GM23338 (cell line): ENCODE measurements around the gene BCAM. TPM values are rescaled to one million over a fixed set of nuclear protein-coding genes. Genes with fewer than 3 reads are reported as not detected.

ENCODE experiments used
- ATAC-seq: fragments of 200-7000 bp; cut with Tn5 transposase; 3 replicates; pipeline ENCODE4 v1.9.1; 2020
- DNase-seq: peaks from one replicate; pipeline ENCODE4 v3.0.0-alpha.2; 2015; ENCODE audit warnings: low spot score
- H2AFZ ChIP-seq: fragments of 200-600 bp; sonication (generic); 2 replicates; pipeline ENCODE4 v1.8.0; 2016; ENCODE audit warnings: antibody characterized with exemption, mild to moderate bottlenecking, moderate library complexity
- H3F3A ChIP-seq: fragments of 200-600 bp; sonication (generic); replicated peaks from 2 replicates; pipeline ENCODE4 v1.8.0; 2017; ENCODE audit warnings: antibody characterized with exemption, mixed run types, low read depth
- H3K27ac ChIP-seq: fragments of 200-600 bp; sonication (generic); 2 replicates; pipeline ENCODE4 v1.6.1; 2016; ENCODE audit warnings: low read depth
- H3K27me3 ChIP-seq: fragments of 200-600 bp; sonication (generic); 2 replicates; pipeline ENCODE4 v1.8.0; 2016; ENCODE audit warnings: mild to moderate bottlenecking, mixed run types, moderate library complexity; ENCODE audit not compliant: insufficient read depth
- H3K36me3 ChIP-seq: fragments of 200-600 bp; sonication (generic); 2 replicates; pipeline ENCODE4 v1.8.0; 2016; ENCODE audit warnings: mild to moderate bottlenecking; ENCODE audit not compliant: insufficient read depth
- H3K4me1 ChIP-seq: fragments of 200-600 bp; sonication (generic); 2 replicates; pipeline ENCODE4 v1.8.0; 2016; ENCODE audit warnings: mild to moderate bottlenecking, moderate library complexity; ENCODE audit not compliant: insufficient read depth
- H3K4me2 ChIP-seq: fragments of 200-600 bp; sonication (generic); 2 replicates; pipeline ENCODE4 v1.7.1; 2017; ENCODE audit warnings: mixed run types
- H3K4me3 ChIP-seq: fragments of 200-600 bp; sonication (generic); 2 replicates; pipeline ENCODE4 v1.6.1; 2016; ENCODE audit warnings: mixed run types
- H3K79me2 ChIP-seq: fragments of 200-600 bp; sonication (generic); replicated peaks from 2 replicates; pipeline ENCODE4 v1.8.0; 2017; ENCODE audit warnings: mild to moderate bottlenecking; ENCODE audit not compliant: insufficient read depth
- H3K9me2 ChIP-seq: fragments of 200-600 bp; sonication (generic); 2 replicates; pipeline ENCODE4 v1.8.0; 2017; ENCODE audit not compliant: insufficient read depth
- H4K20me1 ChIP-seq: fragments of 200-600 bp; sonication (generic); replicated peaks from 2 replicates; pipeline ENCODE4 v1.8.0; 2017; ENCODE audit warnings: mild to moderate bottlenecking; ENCODE audit not compliant: insufficient read depth
- H3K27ac Mint-ChIP-seq: 2 replicates; pipeline ENCODE4 v1.8.0; 2020; ENCODE audit warnings: inconsistent platforms, mild to moderate bottlenecking, moderate library complexity, mixed read lengths
- H3K27me3 Mint-ChIP-seq: 3 replicates; pipeline ENCODE4 v1.8.0; 2022; ENCODE audit warnings: low read depth, mild to moderate bottlenecking, moderate library complexity, mixed read lengths, inconsistent platforms; ENCODE audit not compliant: insufficient read depth, poor library complexity
- H3K36me3 Mint-ChIP-seq: 3 replicates; pipeline ENCODE4 v1.8.0; 2021; ENCODE audit warnings: low read depth, mild to moderate bottlenecking, inconsistent platforms, moderate library complexity, mixed read lengths
- H3K4me1 Mint-ChIP-seq: 3 replicates; pipeline ENCODE4 v1.8.0; 2020; ENCODE audit warnings: mild to moderate bottlenecking, inconsistent platforms, mixed read lengths
- H3K4me3 Mint-ChIP-seq: 3 replicates; pipeline ENCODE4 v1.8.0; 2021; ENCODE audit warnings: moderate library complexity, mild to moderate bottlenecking, inconsistent platforms, mixed read lengths
- H3K9me3 Mint-ChIP-seq: 3 replicates; pipeline ENCODE4 v1.8.0; 2020; ENCODE audit warnings: moderate library complexity, mild to moderate bottlenecking, inconsistent platforms, mixed read lengths
- CREB1 ChIP-seq: fragments of 250-450 bp; sonication (Bioruptor Pico); IDR thresholded peaks from 2 replicates; pipeline ENCODE4 v1.5.0; 2020; ENCODE audit warnings: low read depth, mild to moderate bottlenecking, moderate library complexity
- EZH2 ChIP-seq: fragments of 200-600 bp; sonication (generic); IDR thresholded peaks from one replicate; pipeline ENCODE4 v1.8.0; 2017; ENCODE audit warnings: antibody characterized with exemption, mild to moderate bottlenecking, low read depth; ENCODE audit not compliant: unreplicated experiment
- EZH2phosphoT487 ChIP-seq: fragments of 200-600 bp; sonication (generic); IDR thresholded peaks from one replicate; pipeline ENCODE4 v1.8.1; 2018; ENCODE audit warnings: antibody characterized with exemption; ENCODE audit not compliant: unreplicated experiment
- JUNB ChIP-seq: IDR thresholded peaks from one replicate; pipeline ENCODE4 v1.6.1; 2016; ENCODE audit warnings: antibody characterized with exemption; ENCODE audit not compliant: unreplicated experiment
- NANOG ChIP-seq: IDR thresholded peaks from 2 replicates; pipeline ENCODE4 v1.6.1; 2016; ENCODE audit warnings: antibody characterized with exemption, borderline replicate concordance
- POLR2AphosphoS5 ChIP-seq: IDR thresholded peaks from 2 replicates; pipeline ENCODE4 v1.6.1; 2016; ENCODE audit warnings: antibody characterized with exemption, low read depth
- STAT1 ChIP-seq: IDR thresholded peaks from one replicate; pipeline ENCODE4 v1.6.1; 2016; ENCODE audit warnings: antibody characterized with exemption; ENCODE audit not compliant: unreplicated experiment
- ZNF114 ChIP-seq: fragments of 250-450 bp; sonication (Bioruptor Pico); IDR thresholded peaks from 2 replicates; pipeline ENCODE4 v1.5.0; 2020; ENCODE audit warnings: mild to moderate bottlenecking, moderate library complexity
- ZNF331 ChIP-seq: fragments of 250-450 bp; sonication (Bioruptor Pico); IDR thresholded peaks from 2 replicates; pipeline ENCODE4 v1.5.0; 2020; ENCODE audit warnings: low read depth, mild to moderate bottlenecking, moderate library complexity
- polyA plus RNA-seq: library from polyadenylated mRNA; unstranded; fragments of >200 nt; fragmentation: Nextera tagmentation; extraction: Ambion mirVana; gene quantifications from 2 replicates; pipeline ENCODE4 v1.2.1, GENCODE V29; 2016
- total RNA-seq: library from RNA; depleted of rRNA; stranded (reverse); fragments of >200 nt; shearing (Covaris generic); gene quantifications from 2 replicates; pipeline ENCODE4 v1.2.3, GENCODE V29; 2014
- TF ChIP-seq, protein P1 (sequence below): IDR thresholded peaks from one replicate; pipeline ENCODE4 v1.6.1; 2018; ENCODE audit warnings: antibody characterized with exemption; ENCODE audit not compliant: unreplicated experiment
- TF ChIP-seq, protein P2 (sequence below): IDR thresholded peaks from 2 replicates; pipeline ENCODE4 v1.6.1; 2016; ENCODE audit warnings: antibody characterized with exemption
- TF ChIP-seq, protein P3 (sequence below), 2 experiments: fragments of 200-600 bp in 1 of 2; sonication (generic) in 1 of 2; conservative IDR thresholded peaks; 2 replicates each; pipeline versions ENCODE4 v1.5.1 to v1.6.1; 2016 to 2017; ENCODE audit warnings: antibody characterized with exemption in 2 of 2, low read depth in 2 of 2, mild to moderate bottlenecking in 2 of 2, moderate library complexity in 1 of 2
- TF ChIP-seq, protein P4 (sequence below): fragments of 250-450 bp; sonication (Bioruptor Pico); IDR thresholded peaks from 2 replicates; pipeline ENCODE4 v1.5.0; 2020; ENCODE audit warnings: mild to moderate bottlenecking, moderate library complexity

BCAM gene
- total and polyA plus RNA-seq, 2 experiments from 2014 or later: 33.3 to 100 TPM

DNA sequence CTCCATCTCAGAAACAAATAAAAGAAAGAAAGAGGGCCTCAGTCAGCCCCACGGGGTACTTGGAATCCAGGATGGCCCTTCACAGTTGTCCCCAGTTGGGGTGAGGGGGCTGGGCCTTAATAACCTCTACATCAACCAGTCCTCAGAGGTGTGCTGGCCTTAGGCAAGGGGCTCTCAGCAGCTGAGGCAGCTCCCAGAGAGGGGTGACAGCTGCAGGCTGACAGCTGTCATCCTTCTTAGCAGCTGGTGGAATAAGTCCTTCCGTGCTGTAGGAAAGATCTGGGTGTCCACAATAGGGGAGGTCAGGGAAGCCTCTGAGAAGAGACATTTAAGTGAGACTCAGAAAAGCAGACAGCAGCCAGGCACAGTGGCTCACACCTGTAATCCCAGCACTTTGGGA lies 7.4 kb downstream of the BCAM start:
- Mint-ChIP-seq H3K27me3 (peaks cover 12% of the 10 kb centered on the region), H3K9me3 (no peaks in the 10 kb centered on the region; the same call in 1 of the 3 replicates), H3K36me3 (peaks cover 55% of the 10 kb centered on the region)

More for the DNA sequence above, 7.4 kb downstream of the BCAM start:
- no peak overlapping the region for H3K4me2 ChIP-seq
- Mint-ChIP-seq H3K4me3 (no peak overlapping the region), H3K4me1 (peaks cover 8% of the 10 kb centered on the region), H3K27ac (no peak overlapping the region)
- no peak for DNase-seq
- H3K27me3 ChIP-seq: peaks cover 7% of the 10 kb centered on the region; the same call in 1 of the 2 replicates
- no peak overlapping the region for H3K27ac ChIP-seq
- peaks cover 11% of the 10 kb centered on the region for H4K20me1 ChIP-seq
- TF ChIP-seq POLR2AphosphoS5 (no peak), NANOG (no peak), EZH2 (no peak), CREB1 (CRISPR knock-in tag) (no peak), EZH2phosphoT487 (no peak), ZNF331 (no peak), JUNB (no peak), ZNF114 (no peak), STAT1 (no peak)
- TF ChIP-seq, protein P1, sequence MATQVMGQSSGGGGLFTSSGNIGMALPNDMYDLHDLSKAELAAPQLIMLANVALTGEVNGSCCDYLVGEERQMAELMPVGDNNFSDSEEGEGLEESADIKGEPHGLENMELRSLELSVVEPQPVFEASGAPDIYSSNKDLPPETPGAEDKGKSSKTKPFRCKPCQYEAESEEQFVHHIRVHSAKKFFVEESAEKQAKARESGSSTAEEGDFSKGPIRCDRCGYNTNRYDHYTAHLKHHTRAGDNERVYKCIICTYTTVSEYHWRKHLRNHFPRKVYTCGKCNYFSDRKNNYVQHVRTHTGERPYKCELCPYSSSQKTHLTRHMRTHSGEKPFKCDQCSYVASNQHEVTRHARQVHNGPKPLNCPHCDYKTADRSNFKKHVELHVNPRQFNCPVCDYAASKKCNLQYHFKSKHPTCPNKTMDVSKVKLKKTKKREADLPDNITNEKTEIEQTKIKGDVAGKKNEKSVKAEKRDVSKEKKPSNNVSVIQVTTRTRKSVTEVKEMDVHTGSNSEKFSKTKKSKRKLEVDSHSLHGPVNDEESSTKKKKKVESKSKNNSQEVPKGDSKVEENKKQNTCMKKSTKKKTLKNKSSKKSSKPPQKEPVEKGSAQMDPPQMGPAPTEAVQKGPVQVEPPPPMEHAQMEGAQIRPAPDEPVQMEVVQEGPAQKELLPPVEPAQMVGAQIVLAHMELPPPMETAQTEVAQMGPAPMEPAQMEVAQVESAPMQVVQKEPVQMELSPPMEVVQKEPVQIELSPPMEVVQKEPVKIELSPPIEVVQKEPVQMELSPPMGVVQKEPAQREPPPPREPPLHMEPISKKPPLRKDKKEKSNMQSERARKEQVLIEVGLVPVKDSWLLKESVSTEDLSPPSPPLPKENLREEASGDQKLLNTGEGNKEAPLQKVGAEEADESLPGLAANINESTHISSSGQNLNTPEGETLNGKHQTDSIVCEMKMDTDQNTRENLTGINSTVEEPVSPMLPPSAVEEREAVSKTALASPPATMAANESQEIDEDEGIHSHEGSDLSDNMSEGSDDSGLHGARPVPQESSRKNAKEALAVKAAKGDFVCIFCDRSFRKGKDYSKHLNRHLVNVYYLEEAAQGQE: no peak
- TF ChIP-seq, protein P2, sequence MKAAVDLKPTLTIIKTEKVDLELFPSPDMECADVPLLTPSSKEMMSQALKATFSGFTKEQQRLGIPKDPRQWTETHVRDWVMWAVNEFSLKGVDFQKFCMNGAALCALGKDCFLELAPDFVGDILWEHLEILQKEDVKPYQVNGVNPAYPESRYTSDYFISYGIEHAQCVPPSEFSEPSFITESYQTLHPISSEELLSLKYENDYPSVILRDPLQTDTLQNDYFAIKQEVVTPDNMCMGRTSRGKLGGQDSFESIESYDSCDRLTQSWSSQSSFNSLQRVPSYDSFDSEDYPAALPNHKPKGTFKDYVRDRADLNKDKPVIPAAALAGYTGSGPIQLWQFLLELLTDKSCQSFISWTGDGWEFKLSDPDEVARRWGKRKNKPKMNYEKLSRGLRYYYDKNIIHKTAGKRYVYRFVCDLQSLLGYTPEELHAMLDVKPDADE: no peak
- TF ChIP-seq, protein P3, sequence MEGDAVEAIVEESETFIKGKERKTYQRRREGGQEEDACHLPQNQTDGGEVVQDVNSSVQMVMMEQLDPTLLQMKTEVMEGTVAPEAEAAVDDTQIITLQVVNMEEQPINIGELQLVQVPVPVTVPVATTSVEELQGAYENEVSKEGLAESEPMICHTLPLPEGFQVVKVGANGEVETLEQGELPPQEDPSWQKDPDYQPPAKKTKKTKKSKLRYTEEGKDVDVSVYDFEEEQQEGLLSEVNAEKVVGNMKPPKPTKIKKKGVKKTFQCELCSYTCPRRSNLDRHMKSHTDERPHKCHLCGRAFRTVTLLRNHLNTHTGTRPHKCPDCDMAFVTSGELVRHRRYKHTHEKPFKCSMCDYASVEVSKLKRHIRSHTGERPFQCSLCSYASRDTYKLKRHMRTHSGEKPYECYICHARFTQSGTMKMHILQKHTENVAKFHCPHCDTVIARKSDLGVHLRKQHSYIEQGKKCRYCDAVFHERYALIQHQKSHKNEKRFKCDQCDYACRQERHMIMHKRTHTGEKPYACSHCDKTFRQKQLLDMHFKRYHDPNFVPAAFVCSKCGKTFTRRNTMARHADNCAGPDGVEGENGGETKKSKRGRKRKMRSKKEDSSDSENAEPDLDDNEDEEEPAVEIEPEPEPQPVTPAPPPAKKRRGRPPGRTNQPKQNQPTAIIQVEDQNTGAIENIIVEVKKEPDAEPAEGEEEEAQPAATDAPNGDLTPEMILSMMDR (conservative IDR thresholded peaks at IDR 0.05; ENCODE audit: low read depth in 2 of 2): no peak
- TF ChIP-seq, protein P4, sequence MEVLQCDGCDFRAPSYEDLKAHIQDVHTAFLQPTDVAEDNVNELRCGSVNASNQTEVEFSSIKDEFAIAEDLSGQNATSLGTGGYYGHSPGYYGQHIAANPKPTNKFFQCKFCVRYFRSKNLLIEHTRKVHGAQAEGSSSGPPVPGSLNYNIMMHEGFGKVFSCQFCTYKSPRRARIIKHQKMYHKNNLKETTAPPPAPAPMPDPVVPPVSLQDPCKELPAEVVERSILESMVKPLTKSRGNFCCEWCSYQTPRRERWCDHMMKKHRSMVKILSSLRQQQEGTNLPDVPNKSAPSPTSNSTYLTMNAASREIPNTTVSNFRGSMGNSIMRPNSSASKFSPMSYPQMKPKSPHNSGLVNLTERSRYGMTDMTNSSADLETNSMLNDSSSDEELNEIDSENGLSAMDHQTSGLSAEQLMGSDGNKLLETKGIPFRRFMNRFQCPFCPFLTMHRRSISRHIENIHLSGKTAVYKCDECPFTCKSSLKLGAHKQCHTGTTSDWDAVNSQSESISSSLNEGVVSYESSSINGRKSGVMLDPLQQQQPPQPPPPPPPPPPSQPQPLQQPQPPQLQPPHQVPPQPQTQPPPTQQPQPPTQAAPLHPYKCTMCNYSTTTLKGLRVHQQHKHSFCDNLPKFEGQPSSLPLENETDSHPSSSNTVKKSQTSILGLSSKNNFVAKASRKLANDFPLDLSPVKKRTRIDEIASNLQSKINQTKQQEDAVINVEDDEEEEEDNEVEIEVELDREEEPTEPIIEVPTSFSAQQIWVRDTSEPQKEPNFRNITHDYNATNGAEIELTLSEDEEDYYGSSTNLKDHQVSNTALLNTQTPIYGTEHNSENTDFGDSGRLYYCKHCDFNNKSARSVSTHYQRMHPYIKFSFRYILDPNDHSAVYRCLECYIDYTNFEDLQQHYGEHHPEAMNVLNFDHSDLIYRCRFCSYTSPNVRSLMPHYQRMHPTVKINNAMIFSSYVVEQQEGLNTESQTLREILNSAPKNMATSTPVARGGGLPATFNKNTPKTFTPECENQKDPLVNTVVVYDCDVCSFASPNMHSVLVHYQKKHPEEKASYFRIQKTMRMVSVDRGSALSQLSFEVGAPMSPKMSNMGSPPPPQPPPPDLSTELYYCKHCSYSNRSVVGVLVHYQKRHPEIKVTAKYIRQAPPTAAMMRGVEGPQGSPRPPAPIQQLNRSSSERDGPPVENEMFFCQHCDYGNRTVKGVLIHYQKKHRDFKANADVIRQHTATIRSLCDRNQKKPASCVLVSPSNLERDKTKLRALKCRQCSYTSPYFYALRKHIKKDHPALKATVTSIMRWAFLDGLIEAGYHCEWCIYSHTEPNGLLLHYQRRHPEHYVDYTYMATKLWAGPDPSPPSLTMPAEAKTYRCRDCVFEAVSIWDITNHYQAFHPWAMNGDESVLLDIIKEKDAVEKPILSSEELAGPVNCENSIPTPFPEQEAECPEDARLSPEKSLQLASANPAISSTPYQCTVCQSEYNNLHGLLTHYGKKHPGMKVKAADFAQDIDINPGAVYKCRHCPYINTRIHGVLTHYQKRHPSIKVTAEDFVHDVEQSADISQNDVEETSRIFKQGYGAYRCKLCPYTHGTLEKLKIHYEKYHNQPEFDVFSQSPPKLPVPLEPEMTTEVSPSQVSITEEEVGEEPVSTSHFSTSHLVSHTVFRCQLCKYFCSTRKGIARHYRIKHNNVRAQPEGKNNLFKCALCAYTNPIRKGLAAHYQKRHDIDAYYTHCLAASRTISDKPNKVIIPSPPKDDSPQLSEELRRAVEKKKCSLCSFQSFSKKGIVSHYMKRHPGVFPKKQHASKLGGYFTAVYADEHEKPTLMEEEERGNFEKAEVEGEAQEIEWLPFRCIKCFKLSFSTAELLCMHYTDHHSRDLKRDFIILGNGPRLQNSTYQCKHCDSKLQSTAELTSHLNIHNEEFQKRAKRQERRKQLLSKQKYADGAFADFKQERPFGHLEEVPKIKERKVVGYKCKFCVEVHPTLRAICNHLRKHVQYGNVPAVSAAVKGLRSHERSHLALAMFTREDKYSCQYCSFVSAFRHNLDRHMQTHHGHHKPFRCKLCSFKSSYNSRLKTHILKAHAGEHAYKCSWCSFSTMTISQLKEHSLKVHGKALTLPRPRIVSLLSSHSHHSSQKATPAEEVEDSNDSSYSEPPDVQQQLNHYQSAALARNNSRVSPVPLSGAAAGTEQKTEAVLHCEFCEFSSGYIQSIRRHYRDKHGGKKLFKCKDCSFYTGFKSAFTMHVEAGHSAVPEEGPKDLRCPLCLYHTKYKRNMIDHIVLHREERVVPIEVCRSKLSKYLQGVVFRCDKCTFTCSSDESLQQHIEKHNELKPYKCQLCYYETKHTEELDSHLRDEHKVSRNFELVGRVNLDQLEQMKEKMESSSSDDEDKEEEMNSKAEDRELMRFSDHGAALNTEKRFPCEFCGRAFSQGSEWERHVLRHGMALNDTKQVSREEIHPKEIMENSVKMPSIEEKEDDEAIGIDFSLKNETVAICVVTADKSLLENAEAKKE (CRISPR knock-in tag): no peak
- H3K79me2 ChIP-seq: no peaks in the 10 kb centered on the region
- H2AFZ ChIP-seq: no peak overlapping the region
- no peak for ATAC-seq
- H3K36me3 ChIP-seq: no peaks in the 10 kb centered on the region
- no peaks in the 10 kb centered on the region for H3K9me2 ChIP-seq
- H3K4me3 ChIP-seq: no peak overlapping the region
- no peaks in the 10 kb centered on the region for H3K4me1 ChIP-seq
- H3F3A ChIP-seq: no peaks in the 10 kb centered on the region
